Panc1 (cell line): ENCODE measurements around the gene IFT122.

Experiments used
- POLR2AphosphoS5 ChIP-seq: IDR thresholded peaks from 2 replicates; pipeline ENCODE4 v1.6.1; 2012; ENCODE audit warnings: mild to moderate bottlenecking, low read depth, low read length, moderate library complexity
- TF ChIP-seq, protein P1 (sequence below): fragments of 450-650 bp; IDR thresholded peaks from 2 replicates; pipeline ENCODE4 v1.5.1; 2017; ENCODE audit warnings: mild to moderate bottlenecking

DNA sequence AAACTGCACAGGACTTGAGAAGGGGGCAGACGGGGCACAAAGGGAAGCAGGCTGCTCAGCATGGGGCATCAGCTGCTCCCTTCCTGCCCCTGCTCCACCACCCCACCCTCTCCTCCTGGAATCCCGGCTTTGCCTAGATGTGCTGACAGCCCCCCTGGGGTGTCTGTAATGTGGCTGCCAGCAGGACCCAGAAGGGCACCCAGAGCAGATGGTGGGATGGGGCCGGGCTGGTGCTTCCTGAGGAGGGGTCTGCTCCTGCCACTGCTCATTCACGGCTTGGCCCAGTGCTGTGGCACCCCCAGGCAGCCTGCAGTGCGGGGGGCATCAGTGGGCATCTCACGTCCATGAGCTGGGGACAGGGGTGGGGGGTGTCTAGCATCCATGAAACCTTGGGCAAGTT lies 113.1 kb downstream of the IFT122 start:
- TF ChIP-seq, protein P1, sequence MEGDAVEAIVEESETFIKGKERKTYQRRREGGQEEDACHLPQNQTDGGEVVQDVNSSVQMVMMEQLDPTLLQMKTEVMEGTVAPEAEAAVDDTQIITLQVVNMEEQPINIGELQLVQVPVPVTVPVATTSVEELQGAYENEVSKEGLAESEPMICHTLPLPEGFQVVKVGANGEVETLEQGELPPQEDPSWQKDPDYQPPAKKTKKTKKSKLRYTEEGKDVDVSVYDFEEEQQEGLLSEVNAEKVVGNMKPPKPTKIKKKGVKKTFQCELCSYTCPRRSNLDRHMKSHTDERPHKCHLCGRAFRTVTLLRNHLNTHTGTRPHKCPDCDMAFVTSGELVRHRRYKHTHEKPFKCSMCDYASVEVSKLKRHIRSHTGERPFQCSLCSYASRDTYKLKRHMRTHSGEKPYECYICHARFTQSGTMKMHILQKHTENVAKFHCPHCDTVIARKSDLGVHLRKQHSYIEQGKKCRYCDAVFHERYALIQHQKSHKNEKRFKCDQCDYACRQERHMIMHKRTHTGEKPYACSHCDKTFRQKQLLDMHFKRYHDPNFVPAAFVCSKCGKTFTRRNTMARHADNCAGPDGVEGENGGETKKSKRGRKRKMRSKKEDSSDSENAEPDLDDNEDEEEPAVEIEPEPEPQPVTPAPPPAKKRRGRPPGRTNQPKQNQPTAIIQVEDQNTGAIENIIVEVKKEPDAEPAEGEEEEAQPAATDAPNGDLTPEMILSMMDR: no peak
- TF ChIP-seq POLR2AphosphoS5: no peak
